Measurements from ENCODE around the gene RBM17. TPM values are rescaled to one million over a fixed set of nuclear protein-coding genes. Genes with fewer than 3 reads are reported as not detected.
"Not testable (repeated sequence)": the region's sequence is repeated elsewhere in the genome, so short reads cannot be mapped to it uniquely, and the experiment has no call there.

RBM17 gene
- total RNA-seq, 1 donor from 2014 or later: 80.1 TPM

GRCh38 chr10:6119962-6120361 lies 31.1 kb downstream of the RBM17 start:
- Mint-ChIP-seq H3K4me3 (ENCODE audit: unreplicated experiment) (no peak overlapping the region), H3K27me3 (ENCODE audit: unreplicated experiment) (no peaks in the 10 kb centered on the region), H3K4me1 (ENCODE audit: unreplicated experiment) (peaks cover 7% of the 10 kb centered on the region), H3K27ac (ENCODE audit: unreplicated experiment) (no peak overlapping the region), H3K9me3 (ENCODE audit: unreplicated experiment) (no peaks in the 10 kb centered on the region), H3K36me3 (ENCODE audit: unreplicated experiment) (peaks cover 11% of the 10 kb centered on the region)
- DNase-seq (ENCODE audit: extremely low spot score, unreplicated experiment): peak; percentile 73
- TF ChIP-seq, protein P1, sequence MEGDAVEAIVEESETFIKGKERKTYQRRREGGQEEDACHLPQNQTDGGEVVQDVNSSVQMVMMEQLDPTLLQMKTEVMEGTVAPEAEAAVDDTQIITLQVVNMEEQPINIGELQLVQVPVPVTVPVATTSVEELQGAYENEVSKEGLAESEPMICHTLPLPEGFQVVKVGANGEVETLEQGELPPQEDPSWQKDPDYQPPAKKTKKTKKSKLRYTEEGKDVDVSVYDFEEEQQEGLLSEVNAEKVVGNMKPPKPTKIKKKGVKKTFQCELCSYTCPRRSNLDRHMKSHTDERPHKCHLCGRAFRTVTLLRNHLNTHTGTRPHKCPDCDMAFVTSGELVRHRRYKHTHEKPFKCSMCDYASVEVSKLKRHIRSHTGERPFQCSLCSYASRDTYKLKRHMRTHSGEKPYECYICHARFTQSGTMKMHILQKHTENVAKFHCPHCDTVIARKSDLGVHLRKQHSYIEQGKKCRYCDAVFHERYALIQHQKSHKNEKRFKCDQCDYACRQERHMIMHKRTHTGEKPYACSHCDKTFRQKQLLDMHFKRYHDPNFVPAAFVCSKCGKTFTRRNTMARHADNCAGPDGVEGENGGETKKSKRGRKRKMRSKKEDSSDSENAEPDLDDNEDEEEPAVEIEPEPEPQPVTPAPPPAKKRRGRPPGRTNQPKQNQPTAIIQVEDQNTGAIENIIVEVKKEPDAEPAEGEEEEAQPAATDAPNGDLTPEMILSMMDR (IDR thresholded peaks at IDR 0.05): no peak

- H3K36me3 Mint-ChIP-seq (ENCODE audit: unreplicated experiment): peaks cover 7% of the 10 kb centered on the region
- no peak overlapping the region for H3K27ac Mint-ChIP-seq (ENCODE audit: unreplicated experiment)
- H3K4me1 Mint-ChIP-seq (ENCODE audit: unreplicated experiment): peaks cover 11% of the 10 kb centered on the region
- H3K27me3 Mint-ChIP-seq (ENCODE audit: unreplicated experiment): no peaks in the 10 kb centered on the region
- no peak overlapping the region for H3K4me3 Mint-ChIP-seq (ENCODE audit: unreplicated experiment)
- peak; percentile 56 for DNase-seq (ENCODE audit: extremely low spot score, unreplicated experiment)
- no peaks in the 10 kb centered on the region for H3K9me3 Mint-ChIP-seq (ENCODE audit: unreplicated experiment)
- TF ChIP-seq, protein P1 (IDR thresholded peaks at IDR 0.05): no peak
These were observed 31.9 kb downstream of the RBM17 start for GRCh38 chr10:6120691-6121090.

DNA sequence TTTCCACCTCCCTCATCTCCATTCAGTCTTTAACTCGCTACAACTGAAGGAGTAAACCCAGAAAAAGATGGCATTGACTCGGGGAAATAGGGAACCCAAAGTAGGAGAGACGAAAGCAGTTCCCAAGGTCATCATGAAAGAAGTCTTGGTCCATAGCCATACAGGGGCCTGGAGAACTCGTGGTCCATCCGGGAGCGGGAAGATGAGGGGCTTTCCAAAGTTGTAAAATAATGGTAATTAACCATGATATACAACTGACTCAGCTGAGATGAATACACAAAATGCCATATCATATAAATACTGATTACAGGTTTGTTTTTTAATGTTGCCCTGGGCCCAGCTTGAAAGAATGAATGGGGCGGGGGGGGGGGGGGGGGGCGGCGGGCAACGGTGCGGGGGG lies 32.3 kb downstream of the RBM17 start:
- Mint-ChIP-seq H3K36me3 (ENCODE audit: unreplicated experiment) (peaks cover 4% of the 10 kb centered on the region), H3K27ac (ENCODE audit: unreplicated experiment) (no peak overlapping the region), H3K9me3 (ENCODE audit: unreplicated experiment) (no peaks in the 10 kb centered on the region), H3K4me1 (ENCODE audit: unreplicated experiment) (peaks cover 11% of the 10 kb centered on the region), H3K4me3 (ENCODE audit: unreplicated experiment) (no peak overlapping the region), H3K27me3 (ENCODE audit: unreplicated experiment) (no peaks in the 10 kb centered on the region)
- TF ChIP-seq, protein P1 (IDR thresholded peaks at IDR 0.05): no peak
- no peak for DNase-seq (ENCODE audit: extremely low spot score, unreplicated experiment)

- no peaks in the 10 kb centered on the region for H3K9me3 Mint-ChIP-seq (ENCODE audit: unreplicated experiment)
- H3K27me3 Mint-ChIP-seq (ENCODE audit: unreplicated experiment): no peaks in the 10 kb centered on the region
- H3K4me3 Mint-ChIP-seq (ENCODE audit: unreplicated experiment): no peak overlapping the region
- TF ChIP-seq, protein P1 (IDR thresholded peaks at IDR 0.05): no peak
- no peak overlapping the region for H3K27ac Mint-ChIP-seq (ENCODE audit: unreplicated experiment)
- no peak for DNase-seq (ENCODE audit: extremely low spot score, unreplicated experiment)
- H3K36me3 Mint-ChIP-seq (ENCODE audit: unreplicated experiment): peaks cover 2% of the 10 kb centered on the region
- H3K4me1 Mint-ChIP-seq (ENCODE audit: unreplicated experiment): peaks cover 11% of the 10 kb centered on the region
These were observed 34.7 kb downstream of the RBM17 start for GRCh38 chr10:6123532-6123931.

- Mint-ChIP-seq H3K27me3 (ENCODE audit: unreplicated experiment) (no peaks in the 10 kb centered on the region), H3K9me3 (ENCODE audit: unreplicated experiment) (no peaks in the 10 kb centered on the region), H3K27ac (ENCODE audit: unreplicated experiment) (peak overlapping the region; percentile 85), H3K4me1 (ENCODE audit: unreplicated experiment) (peaks cover 11% of the 10 kb centered on the region), H3K36me3 (ENCODE audit: unreplicated experiment) (no peaks in the 10 kb centered on the region), H3K4me3 (ENCODE audit: unreplicated experiment) (no peak overlapping the region)
- TF ChIP-seq, protein P1 (IDR thresholded peaks at IDR 0.05): no peak
- DNase-seq (ENCODE audit: extremely low spot score, unreplicated experiment): no peak
These were observed 35.8 kb downstream of the RBM17 start for GRCh38 chr10:6124666-6125065.

DNA sequence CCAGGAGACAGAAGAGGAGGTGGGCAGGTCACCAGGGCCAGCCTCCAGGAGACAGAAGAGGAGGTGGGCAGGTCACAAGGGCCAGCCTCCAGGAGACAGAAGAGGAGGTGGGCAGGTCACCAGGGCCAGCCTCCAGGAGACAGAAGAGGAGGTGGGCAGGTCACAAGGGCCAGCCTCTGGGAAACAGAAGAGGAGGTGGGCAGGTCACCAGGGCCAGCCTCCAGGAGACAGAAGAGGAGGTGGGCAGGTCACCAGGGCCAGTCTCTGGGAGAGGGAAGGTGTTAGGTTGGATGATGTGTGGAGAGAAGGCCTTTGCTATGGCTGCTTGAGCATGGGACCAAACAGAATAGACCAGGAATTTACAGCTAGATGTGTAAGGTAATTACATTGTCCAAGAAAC lies 38.6 kb downstream of the RBM17 start:
- not testable (repeated sequence) for H3K9me3 Mint-ChIP-seq (ENCODE audit: unreplicated experiment); H3K27ac Mint-ChIP-seq (ENCODE audit: unreplicated experiment); H3K36me3 Mint-ChIP-seq (ENCODE audit: unreplicated experiment); H3K4me3 Mint-ChIP-seq (ENCODE audit: unreplicated experiment); H3K27me3 Mint-ChIP-seq (ENCODE audit: unreplicated experiment); DNase-seq (ENCODE audit: extremely low spot score, unreplicated experiment)
- peaks cover 14% of the 10 kb centered on the region for H3K4me1 Mint-ChIP-seq (ENCODE audit: unreplicated experiment)
